SU-DHL-6 (cell line): ENCODE results near the gene ATP6V0E2.

Experiments
- CTCF ChIP-seq: fragments of 200-600 bp; sonication (generic); IDR thresholded peaks from one replicate; pipeline ENCODE4 v1.5.1; 2017; ENCODE audit warnings: antibody characterized with exemption, mild to moderate bottlenecking, low read length, moderate library complexity; ENCODE audit not compliant: insufficient read depth, poor library complexity, severe bottlenecking
- EZH2phosphoT487 ChIP-seq: fragments of 200-600 bp; sonication (generic), shearing (Covaris generic); conservative IDR thresholded peaks from 2 replicates; pipeline ENCODE4 v1.6.1; 2018; ENCODE audit warnings: mild to moderate bottlenecking, antibody characterized with exemption, low read length, moderate library complexity, mixed read lengths

GRCh38 chr7:149883048-149883438, 9.3 kb downstream of the ATP6V0E2 start:
- TF ChIP-seq CTCF = no peak
- TF ChIP-seq EZH2phosphoT487 = no peak
